Uterus (tissue), 2 donors: Measurements from ENCODE around the gene SYNJ2.

Source experiments
- CTCF ChIP-seq, 4 experiments: fragments of 200-600 bp in 2 of 4; fragments of 450-650 bp in 2 of 4; sonication (generic) in 2 of 4; IDR thresholded peaks; one replicate each; pipeline ENCODE4 v1.5.1; 2016 to 2019; ENCODE audit warnings: antibody characterized with exemption in 4 of 4, mild to moderate bottlenecking in 2 of 4, moderate library complexity in 1 of 4
- POLR2A ChIP-seq, 2 donors: fragments of 450-650 bp; IDR thresholded peaks; one replicate each; pipeline ENCODE4 v1.6.1; 2016; ENCODE audit warnings: antibody characterized with exemption in 2 of 2, mild to moderate bottlenecking in 1 of 2, moderate library complexity in 1 of 2

GRCh38 chr6:158048589-158048988, 66.9 kb downstream of the SYNJ2 start:
- no peak for TF ChIP-seq CTCF (IDR thresholded peaks at IDR 0.05)
- no peak for TF ChIP-seq POLR2A (IDR thresholded peaks at IDR 0.05)
